H9 (cell line): Measurements from ENCODE around the gene MROH2A. TPM values are rescaled to one million over a fixed set of nuclear protein-coding genes. Genes with fewer than 3 reads are reported as not detected.

Source experiments
- DNase-seq: peaks from one replicate; pipeline ENCODE4 v3.0.0-alpha.2; 2017
- H2AFZ ChIP-seq: one replicate; pipeline ENCODE4 v1.6.1; 2013; ENCODE audit warnings: mild to moderate bottlenecking, low read length, control low read depth, moderate library complexity
- H2AK5ac ChIP-seq: 2 replicates; pipeline ENCODE4 v1.6.1; 2013; ENCODE audit warnings: low read length, control low read depth, mixed read lengths; ENCODE audit not compliant: insufficient read length
- H2BK120ac ChIP-seq: one replicate; pipeline ENCODE4 v1.6.1; 2013; ENCODE audit warnings: low read depth, mild to moderate bottlenecking, low read length, control low read depth, inconsistent platforms; ENCODE audit not compliant: poor library complexity, severe bottlenecking
- H2BK12ac ChIP-seq: 2 replicates; pipeline ENCODE4 v1.6.1; 2013; ENCODE audit warnings: low read length, control low read depth, mixed read lengths, low read depth; ENCODE audit not compliant: insufficient read length
- H2BK15ac ChIP-seq: 2 replicates; pipeline ENCODE4 v1.6.1; 2013; ENCODE audit warnings: low read depth, low read length, control low read depth
- H2BK20ac ChIP-seq: one replicate; pipeline ENCODE4 v1.6.1; 2013; ENCODE audit warnings: low read depth, mild to moderate bottlenecking, low read length, control low read depth, inconsistent platforms; ENCODE audit not compliant: poor library complexity, severe bottlenecking
- H2BK5ac ChIP-seq: 2 replicates; pipeline ENCODE4 v1.6.1; 2013; ENCODE audit warnings: low read length, control low read depth, mixed read lengths; ENCODE audit not compliant: insufficient read length
- H3K14ac ChIP-seq: 2 replicates; pipeline ENCODE4 v1.6.1; 2013; ENCODE audit warnings: low read length, control low read depth; ENCODE audit not compliant: insufficient read depth
- H3K18ac ChIP-seq: 2 replicates; pipeline ENCODE4 v1.6.1; 2013; ENCODE audit warnings: low read depth, mild to moderate bottlenecking, mixed read lengths, low read length, control low read depth; ENCODE audit not compliant: insufficient read length
- H3K23ac ChIP-seq: 2 replicates; pipeline ENCODE4 v1.6.1; 2013; ENCODE audit warnings: low read length, control low read depth, mixed read lengths, low read depth; ENCODE audit not compliant: insufficient read length
- H3K23me2 ChIP-seq: 2 replicates; pipeline ENCODE4 v1.6.1; 2013; ENCODE audit warnings: low read depth, mild to moderate bottlenecking, mixed read lengths, low read length, control low read depth; ENCODE audit not compliant: insufficient read length, poor library complexity, severe bottlenecking
- H3K27ac ChIP-seq: 2 replicates; pipeline ENCODE4 v1.5.1; 2013; ENCODE audit warnings: low read length, control low read depth, mixed read lengths, low read depth; ENCODE audit not compliant: insufficient read length
- H3K27me3 ChIP-seq: 2 replicates; pipeline ENCODE4 v1.6.1; 2013; ENCODE audit warnings: low read length, control low read depth, inconsistent platforms; ENCODE audit not compliant: insufficient read depth
- H3K4ac ChIP-seq: 2 replicates; pipeline ENCODE4 v1.6.1; 2013; ENCODE audit warnings: low read depth, mild to moderate bottlenecking, control low read depth, inconsistent platforms, low read length, moderate library complexity
- H3K4me1 ChIP-seq: 2 replicates; pipeline ENCODE4 v1.6.1; 2013; ENCODE audit warnings: low read length, control low read depth, inconsistent platforms; ENCODE audit not compliant: insufficient read depth
- H3K4me2 ChIP-seq: 2 replicates; pipeline ENCODE4 v1.6.1; 2013; ENCODE audit warnings: low read length, control low read depth, mixed read lengths; ENCODE audit not compliant: insufficient read length, insufficient read depth
- H3K56ac ChIP-seq: 2 replicates; pipeline ENCODE4 v1.6.1; 2013; ENCODE audit warnings: low read depth, mild to moderate bottlenecking, mixed read lengths, low read length, control low read depth; ENCODE audit not compliant: insufficient read length
- H3K79me1 ChIP-seq: 2 replicates; pipeline ENCODE4 v1.6.1; 2013; ENCODE audit warnings: low read depth, mild to moderate bottlenecking, moderate library complexity, low read length, control low read depth, inconsistent platforms; ENCODE audit not compliant: insufficient read depth, poor library complexity, severe bottlenecking
- H3K79me2 ChIP-seq: 2 replicates; pipeline ENCODE4 v1.6.1; 2013; ENCODE audit warnings: low read length, control low read depth, inconsistent platforms; ENCODE audit not compliant: insufficient read depth
- H3K9ac ChIP-seq: 2 replicates; pipeline ENCODE4 v1.6.1; 2013; ENCODE audit warnings: low read length, control low read depth, mixed read lengths; ENCODE audit not compliant: insufficient read length; ENCODE audit errors: extremely low read depth
- H3K9me3 ChIP-seq: one replicate; pipeline ENCODE4 v1.6.1; 2013; ENCODE audit warnings: low read depth, low read length, inconsistent platforms; ENCODE audit not compliant: control insufficient read depth
- H3T11ph ChIP-seq: one replicate; pipeline ENCODE4 v1.6.1; 2013; ENCODE audit warnings: mild to moderate bottlenecking, low read length, control low read depth, inconsistent platforms
- H4K20me1 ChIP-seq: one replicate; pipeline ENCODE4 v1.6.1; 2013; ENCODE audit not compliant: control insufficient read depth, insufficient read length, insufficient read depth
- H4K5ac ChIP-seq: 2 replicates; pipeline ENCODE4 v1.6.1; 2013; ENCODE audit warnings: low read depth, mild to moderate bottlenecking, mixed read lengths, low read length, control low read depth; ENCODE audit not compliant: insufficient read length
- H4K8ac ChIP-seq: replicated peaks from 2 replicates; pipeline ENCODE4 v1.6.1; 2013; ENCODE audit warnings: low read length, control low read depth, mixed read lengths, low read depth; ENCODE audit not compliant: insufficient read length
- H4K91ac ChIP-seq: 2 replicates; pipeline ENCODE4 v1.6.1; 2013; ENCODE audit warnings: low read depth, mild to moderate bottlenecking, moderate library complexity, mixed read lengths, low read length, control low read depth; ENCODE audit not compliant: insufficient read length
- H3K27ac Mint-ChIP-seq, 3 experiments: 2 replicates in 2 of 3; 3 replicates in 1 of 3; pipeline ENCODE4 v1.8.0; 2020 to 2021; ENCODE audit warnings: mixed read lengths in 3 of 3, mild to moderate bottlenecking in 1 of 3, moderate library complexity in 1 of 3
- H3K27me3 Mint-ChIP-seq: 2 replicates; pipeline ENCODE4 v1.8.0; 2021; ENCODE audit warnings: low read depth, mild to moderate bottlenecking, moderate library complexity, mixed read lengths
- H3K36me3 Mint-ChIP-seq, 3 experiments: 2 replicates in 2 of 3; 3 replicates in 1 of 3; pipeline ENCODE4 v1.8.0; 2020 to 2021; ENCODE audit warnings: low read depth in 3 of 3, mixed read lengths in 3 of 3; ENCODE audit not compliant: insufficient read depth in 1 of 3
- H3K4me1 Mint-ChIP-seq, 2 experiments: 2 replicates each; pipeline ENCODE4 v1.8.0; 2020; ENCODE audit warnings: mixed read lengths in 2 of 2
- H3K4me3 Mint-ChIP-seq, 2 experiments: 2 replicates in 1 of 2; 3 replicates in 1 of 2; pipeline ENCODE4 v1.8.0; 2020 to 2021; ENCODE audit warnings: mild to moderate bottlenecking in 2 of 2, mixed read lengths in 2 of 2, moderate library complexity in 1 of 2
- H3K9me3 Mint-ChIP-seq, 2 experiments: 2 replicates in 1 of 2; 3 replicates in 1 of 2; pipeline ENCODE4 v1.8.0; 2020; ENCODE audit warnings: mild to moderate bottlenecking in 2 of 2, mixed read lengths in 2 of 2, moderate library complexity in 1 of 2
- WGBS: extraction: QIAGEN DNeasy Blood & Tissue Kit; methylation state at CpG from one replicate; pipeline ENCODE4 v1.1.7; 2013; ENCODE audit warnings: missing lambda C conversion rate, low lambda C conversion rate, mixed read lengths; ENCODE audit not compliant: insufficient read length; ENCODE audit errors: extremely low coverage; 5-methylcytosine and 5-hydroxymethylcytosine counted together
- total RNA-seq: library from RNA; stranded (reverse); gene quantifications from 2 replicates; pipeline ENCODE4 v1.2.1, GENCODE V29; 2021
- TF ChIP-seq, protein P1 (sequence below): fragments of 200-600 bp; sonication (generic); conservative IDR thresholded peaks from 3 replicates; pipeline ENCODE4 v1.8.0; 2021; ENCODE audit warnings: antibody characterized with exemption, mild to moderate bottlenecking

Gene MROH2A
- total RNA-seq, 1 experiment from 2014 or later, result not detected

DNA sequence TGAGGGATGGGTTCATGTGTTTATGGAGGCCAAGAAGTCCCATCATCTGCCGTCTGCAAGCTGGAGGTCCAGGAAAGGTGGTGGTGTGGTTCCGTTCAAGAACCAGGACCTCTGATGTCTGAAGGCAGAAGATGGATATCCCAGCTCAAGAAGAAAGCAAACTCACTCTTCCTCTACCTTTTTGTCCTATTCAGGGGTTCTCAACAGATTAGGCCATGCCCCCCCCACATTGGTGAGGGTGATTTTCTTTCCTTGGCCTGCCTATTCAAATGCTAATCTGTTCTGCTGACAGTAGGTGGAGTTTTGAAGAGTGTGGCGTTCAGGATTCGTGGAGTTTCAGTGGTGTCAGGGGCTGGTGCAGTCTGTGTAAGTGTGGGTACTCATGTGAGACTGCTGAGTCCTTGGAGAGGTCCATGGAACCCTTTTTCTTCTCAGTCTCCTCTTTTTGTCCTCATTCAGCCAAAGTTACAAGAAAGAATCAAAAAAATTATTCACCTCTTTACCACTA, 84.2 kb downstream of the MROH2A start:
- H2BK20ac ChIP-seq, result no peak overlapping the region
- no peak overlapping the region for H3K56ac ChIP-seq
- Mint-ChIP-seq H3K4me1 (peaks cover 22 to 27% of the 10 kb centered on the region in 2 experiments), H3K36me3 (peaks cover 13 to 37% (median 20%) of the 10 kb centered on the region in 3 experiments; a peak in 6 of 7 replicates), H3K9me3 (peaks cover 0 to 5% of the 10 kb centered on the region in 2 experiments; a peak in 1 of 5 replicates), H3K27me3 (no peaks in the 10 kb centered on the region), H3K27ac (peak overlapping the region in 1 of 3 experiments; percentile 47; a peak in 2 of 7 replicates), H3K4me3 (no peak overlapping the region)
- no peaks in the 10 kb centered on the region for H4K20me1 ChIP-seq
- peak overlapping the region; percentile 26 for H3K4me2 ChIP-seq
- no peak overlapping the region for H3K23ac ChIP-seq
- no peaks in the 10 kb centered on the region for H3K79me1 ChIP-seq
- WGBS, result no CpG with 5 or more reads among the region's 4 CpGs
- no peaks in the 10 kb centered on the region for H3K27me3 ChIP-seq
- H2BK12ac ChIP-seq, result no peak overlapping the region
- TF ChIP-seq, protein P1, sequence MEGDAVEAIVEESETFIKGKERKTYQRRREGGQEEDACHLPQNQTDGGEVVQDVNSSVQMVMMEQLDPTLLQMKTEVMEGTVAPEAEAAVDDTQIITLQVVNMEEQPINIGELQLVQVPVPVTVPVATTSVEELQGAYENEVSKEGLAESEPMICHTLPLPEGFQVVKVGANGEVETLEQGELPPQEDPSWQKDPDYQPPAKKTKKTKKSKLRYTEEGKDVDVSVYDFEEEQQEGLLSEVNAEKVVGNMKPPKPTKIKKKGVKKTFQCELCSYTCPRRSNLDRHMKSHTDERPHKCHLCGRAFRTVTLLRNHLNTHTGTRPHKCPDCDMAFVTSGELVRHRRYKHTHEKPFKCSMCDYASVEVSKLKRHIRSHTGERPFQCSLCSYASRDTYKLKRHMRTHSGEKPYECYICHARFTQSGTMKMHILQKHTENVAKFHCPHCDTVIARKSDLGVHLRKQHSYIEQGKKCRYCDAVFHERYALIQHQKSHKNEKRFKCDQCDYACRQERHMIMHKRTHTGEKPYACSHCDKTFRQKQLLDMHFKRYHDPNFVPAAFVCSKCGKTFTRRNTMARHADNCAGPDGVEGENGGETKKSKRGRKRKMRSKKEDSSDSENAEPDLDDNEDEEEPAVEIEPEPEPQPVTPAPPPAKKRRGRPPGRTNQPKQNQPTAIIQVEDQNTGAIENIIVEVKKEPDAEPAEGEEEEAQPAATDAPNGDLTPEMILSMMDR, result no peak
- H3K18ac ChIP-seq, result no peak overlapping the region
- no peak overlapping the region for H4K91ac ChIP-seq
- no peak overlapping the region for H3K9ac ChIP-seq
- H3K9me3 ChIP-seq, result no peaks in the 10 kb centered on the region
- no peak overlapping the region for H3K14ac ChIP-seq
- no peak overlapping the region for H4K5ac ChIP-seq
- no peak overlapping the region for H2BK15ac ChIP-seq
- H2AK5ac ChIP-seq, result no peak overlapping the region
- H3K79me2 ChIP-seq, result no peaks in the 10 kb centered on the region
- no peak overlapping the region for H2BK5ac ChIP-seq
- H3T11ph ChIP-seq, result no peak overlapping the region
- peak overlapping the region; percentile 23 for H3K27ac ChIP-seq
- DNase-seq, result no peak
- no peak overlapping the region for H2BK120ac ChIP-seq
- no peaks in the 10 kb centered on the region for H3K23me2 ChIP-seq
- H3K4me1 ChIP-seq, result peaks cover 4% of the 10 kb centered on the region
- no peak overlapping the region for H3K4ac ChIP-seq
- no peak overlapping the region for H2AFZ ChIP-seq
- no peak overlapping the region for H4K8ac ChIP-seq
